Upper lobe of left lung (tissue), 6 donors: ENCODE results near the gene RASGRP4. TPM values are rescaled to one million over a fixed set of nuclear protein-coding genes. Genes with fewer than 3 reads are reported as not detected.
"Not testable (repeated sequence)": the region's sequence is repeated elsewhere in the genome, so short reads cannot be mapped to it uniquely, and the experiment has no call there.

Source experiments
- ATAC-seq, 2 donors: fragments of 200-7000 bp; cut with Tn5 transposase; one replicate each; pipeline ENCODE4 v1.9.1; 2022; ENCODE audit warnings: mild to moderate bottlenecking in 2 of 2, moderate library complexity in 2 of 2; ENCODE audit not compliant: low FRiP score in 2 of 2
- DNase-seq, 2 donors: peaks; one replicate each; pipeline ENCODE4 v3.0.0-alpha.2; 2019 to 2020
- H3K27ac ChIP-seq, 4 donors: fragments of 200-600 bp; sonication (generic); one replicate each; pipeline ENCODE4 v1.5.1; 2016 to 2019
- H3K27me3 ChIP-seq, 4 donors: fragments of 200-600 bp; sonication (generic); one replicate each; pipeline ENCODE4 v1.5.1; 2017 to 2019
- H3K36me3 ChIP-seq, 4 donors: fragments of 200-600 bp; sonication (generic); one replicate each; pipeline ENCODE4 v1.5.1; 2016 to 2019
- H3K4me1 ChIP-seq, 4 donors: fragments of 200-600 bp; sonication (generic); one replicate each; pipeline ENCODE4 v1.5.1; 2018 to 2019
- H3K4me3 ChIP-seq, 4 donors: fragments of 200-600 bp; sonication (generic); one replicate each; pipeline ENCODE4 v1.5.1; 2017 to 2019; ENCODE audit warnings: mild to moderate bottlenecking in 2 of 4, moderate library complexity in 1 of 4
- H3K9me3 ChIP-seq, 4 donors: fragments of 200-600 bp; sonication (generic); one replicate each; pipeline ENCODE4 v1.5.1; 2018 to 2019
- EP300 ChIP-seq, 4 donors: sonication (generic); formaldehyde crosslinking; IDR thresholded peaks; one replicate each; pipeline ENCODE4 v1.5.1; 2017; ENCODE audit warnings: antibody characterized with exemption in 4 of 4, control low read depth in 2 of 4
- POLR2A ChIP-seq, 4 donors: fragments of 450-650 bp; IDR thresholded peaks; one replicate each; pipeline ENCODE4 v1.5.1; 2016 to 2017; ENCODE audit warnings: antibody characterized with exemption in 4 of 4, mild to moderate bottlenecking in 2 of 4
- POLR2AphosphoS5 ChIP-seq, 2 donors: sonication (generic); formaldehyde crosslinking; IDR thresholded peaks; one replicate each; pipeline ENCODE4 v1.5.1; 2017; ENCODE audit warnings: antibody characterized with exemption in 2 of 2
- WGBS, 2 donors: methylation state at CpG; one replicate each; pipeline ENCODE4 v1.1.5; 2017 to 2018; 5-methylcytosine and 5-hydroxymethylcytosine counted together
- total RNA-seq, 6 donors: library from RNA; depleted of rRNA in 4 of 6; stranded (reverse); fragments of >200 nt in 4 of 6; gene quantifications; one replicate each; pipeline versions ENCODE4 v1.1.0 to v1.2.1, GENCODE V29; 2016 to 2021
- TF ChIP-seq, protein P1 (sequence below), 6 experiments: fragments of 450-650 bp in 4 of 6; fragments of 200-600 bp in 2 of 6; sonication (generic) in 2 of 6; IDR thresholded peaks; one replicate each; pipeline ENCODE4 v1.5.1; 2016 to 2019; ENCODE audit warnings: antibody characterized with exemption in 6 of 6
- donor health status: DM: no; HTN: no; CAD: no; lungs with moderate emphysema.
- donor health status: DM: no; HTN: yes; CAD: no; lungs with severe emphysema.

The RASGRP4 gene, protein sequence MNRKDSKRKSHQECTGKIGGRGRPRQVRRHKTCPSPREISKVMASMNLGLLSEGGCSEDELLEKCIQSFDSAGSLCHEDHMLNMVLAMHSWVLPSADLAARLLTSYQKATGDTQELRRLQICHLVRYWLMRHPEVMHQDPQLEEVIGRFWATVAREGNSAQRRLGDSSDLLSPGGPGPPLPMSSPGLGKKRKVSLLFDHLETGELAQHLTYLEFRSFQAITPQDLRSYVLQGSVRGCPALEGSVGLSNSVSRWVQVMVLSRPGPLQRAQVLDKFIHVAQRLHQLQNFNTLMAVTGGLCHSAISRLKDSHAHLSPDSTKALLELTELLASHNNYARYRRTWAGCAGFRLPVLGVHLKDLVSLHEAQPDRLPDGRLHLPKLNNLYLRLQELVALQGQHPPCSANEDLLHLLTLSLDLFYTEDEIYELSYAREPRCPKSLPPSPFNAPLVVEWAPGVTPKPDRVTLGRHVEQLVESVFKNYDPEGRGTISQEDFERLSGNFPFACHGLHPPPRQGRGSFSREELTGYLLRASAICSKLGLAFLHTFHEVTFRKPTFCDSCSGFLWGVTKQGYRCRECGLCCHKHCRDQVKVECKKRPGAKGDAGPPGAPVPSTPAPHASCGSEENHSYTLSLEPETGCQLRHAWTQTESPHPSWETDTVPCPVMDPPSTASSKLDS
- 10 to 100 TPM in 4 of 6 donors, 1 to 10 TPM in 2; 4.4 to 17.5 (median 12.6) TPM for total RNA-seq

DNA sequence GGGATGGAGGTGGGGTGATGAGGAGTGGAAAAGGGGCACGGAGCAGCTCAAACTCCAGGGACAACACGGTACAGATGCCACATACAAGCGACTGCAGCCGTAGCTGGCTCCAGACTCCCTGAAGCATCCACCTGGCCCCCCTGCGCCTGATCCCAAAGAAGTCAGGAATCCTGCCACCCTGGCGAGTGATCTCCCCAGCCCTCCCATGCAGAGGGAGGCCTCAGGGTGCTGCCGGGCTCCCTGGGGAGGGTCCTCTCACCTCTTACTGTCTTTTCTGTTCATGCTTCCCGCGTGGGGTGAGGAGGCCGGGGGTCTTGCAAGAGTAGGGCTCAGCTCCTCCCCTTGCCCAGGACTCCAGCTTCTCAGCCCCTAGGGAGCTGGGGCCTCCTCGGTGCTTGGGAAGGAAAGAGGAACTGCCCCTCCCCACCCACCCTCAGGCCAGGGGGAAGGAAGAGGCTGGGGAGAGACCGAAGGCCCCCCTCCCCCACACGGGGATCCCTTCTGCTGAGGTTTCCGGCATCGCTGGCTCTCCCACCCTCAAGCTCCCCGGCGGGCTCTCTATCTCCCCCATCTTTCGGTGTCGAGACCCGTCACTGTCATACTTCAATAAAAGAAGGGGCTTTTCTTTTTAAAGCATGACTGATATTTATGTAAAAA, at the start of gene RASGRP4:
RASGRP4 (minus strand) TSS at position 410 of the 657 bp plus-strand sequence; CDS start at position 282, 128 bp downstream.
- H3K4me3 ChIP-seq, result peak within 1 kb of the TSS in 3 of 4 donors; percentile 28 to 54 (median 33)
- H3K36me3 ChIP-seq, result no peaks in the 10 kb centered on the region
- H3K9me3 ChIP-seq, result no peaks in the 10 kb centered on the region
- peaks cover 0 to 8% (median 0%) of the 10 kb centered on the region in 4 donors for H3K4me1 ChIP-seq
- peak within 1 kb of the TSS in 3 of 4 donors; percentile 21 to 85 (median 77) for H3K27ac ChIP-seq
- DNase-seq (peak in 1 of 2 donors; percentile 49), ATAC-seq (peak; percentile 51 to 82)
- no peaks in the 10 kb centered on the region for H3K27me3 ChIP-seq
- 17 to 19% methylated on average over 12 to 20 of the region's 20 CpGs for WGBS, 2 donors
- no peak for TF ChIP-seq EP300 (IDR thresholded peaks at IDR 0.05)
- no peak for TF ChIP-seq POLR2A (IDR thresholded peaks at IDR 0.05)
- TF ChIP-seq, protein P1, sequence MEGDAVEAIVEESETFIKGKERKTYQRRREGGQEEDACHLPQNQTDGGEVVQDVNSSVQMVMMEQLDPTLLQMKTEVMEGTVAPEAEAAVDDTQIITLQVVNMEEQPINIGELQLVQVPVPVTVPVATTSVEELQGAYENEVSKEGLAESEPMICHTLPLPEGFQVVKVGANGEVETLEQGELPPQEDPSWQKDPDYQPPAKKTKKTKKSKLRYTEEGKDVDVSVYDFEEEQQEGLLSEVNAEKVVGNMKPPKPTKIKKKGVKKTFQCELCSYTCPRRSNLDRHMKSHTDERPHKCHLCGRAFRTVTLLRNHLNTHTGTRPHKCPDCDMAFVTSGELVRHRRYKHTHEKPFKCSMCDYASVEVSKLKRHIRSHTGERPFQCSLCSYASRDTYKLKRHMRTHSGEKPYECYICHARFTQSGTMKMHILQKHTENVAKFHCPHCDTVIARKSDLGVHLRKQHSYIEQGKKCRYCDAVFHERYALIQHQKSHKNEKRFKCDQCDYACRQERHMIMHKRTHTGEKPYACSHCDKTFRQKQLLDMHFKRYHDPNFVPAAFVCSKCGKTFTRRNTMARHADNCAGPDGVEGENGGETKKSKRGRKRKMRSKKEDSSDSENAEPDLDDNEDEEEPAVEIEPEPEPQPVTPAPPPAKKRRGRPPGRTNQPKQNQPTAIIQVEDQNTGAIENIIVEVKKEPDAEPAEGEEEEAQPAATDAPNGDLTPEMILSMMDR (IDR thresholded peaks at IDR 0.05), result no peak

DNA sequence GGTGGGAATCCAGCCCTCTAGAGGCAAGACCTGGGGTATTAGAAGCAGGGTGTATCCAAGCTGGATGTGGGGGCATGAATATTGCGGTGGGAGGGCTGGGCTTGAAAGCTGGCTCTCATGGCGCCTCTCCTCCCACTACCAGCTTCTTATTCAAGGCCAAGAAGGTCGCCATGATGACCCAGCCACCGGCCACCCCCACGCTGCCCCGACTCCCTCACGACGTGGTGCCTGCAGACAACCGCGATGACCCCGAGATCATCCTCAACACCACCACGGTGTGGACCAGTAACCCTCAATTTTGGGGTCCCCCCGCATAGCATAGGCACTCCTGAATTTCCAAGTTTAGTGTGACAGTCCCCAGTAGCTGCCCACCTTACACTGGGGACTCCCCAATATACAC, 49.2 kb upstream of the RASGRP4 start:
- H3K9me3 ChIP-seq, result no peaks in the 10 kb centered on the region
- DNase-seq (peak in 1 of 2 donors; percentile 51), ATAC-seq (no peak)

DNA sequence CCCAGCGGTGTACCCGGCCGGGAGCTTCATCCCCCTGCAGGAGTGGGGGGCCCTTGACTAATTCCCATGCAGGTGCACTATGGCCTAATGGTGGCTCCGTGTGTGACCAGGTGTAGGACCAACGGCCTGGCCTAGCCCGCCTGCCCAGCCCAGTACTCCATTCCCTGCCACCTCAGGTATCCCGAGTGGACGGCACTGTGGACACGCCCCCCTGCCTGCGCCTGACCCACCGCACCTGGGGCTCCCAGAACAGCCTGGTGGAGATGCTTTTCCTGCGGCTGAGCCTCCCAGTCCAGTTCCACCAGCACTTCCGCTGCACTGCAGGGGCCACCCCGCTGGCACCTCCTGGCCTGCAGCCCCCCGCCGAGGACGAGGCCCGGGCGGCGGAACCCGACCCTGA, 47.2 kb upstream of the RASGRP4 start:
- TF ChIP-seq, protein P1 (IDR thresholded peaks at IDR 0.05), result no peak
- TF ChIP-seq POLR2AphosphoS5 (IDR thresholded peaks at IDR 0.05) (no peak), EP300 (IDR thresholded peaks at IDR 0.05) (no peak), POLR2A (IDR thresholded peaks at IDR 0.05) (no peak)
- Histone ChIP-seq H3K9me3 (no peaks in the 10 kb centered on the region), H3K36me3 (no peaks in the 10 kb centered on the region), H3K27me3 (no peaks in the 10 kb centered on the region), H3K27ac (no peak overlapping the region), H3K4me1 (no peaks in the 10 kb centered on the region), H3K4me3 (no peak overlapping the region)
- 91 to 94% methylated on average over 6 to 19 of the region's 21 CpGs for WGBS, 2 donors
- DNase-seq (peak in 1 of 2 donors; percentile 79), ATAC-seq (peak in 1 of 2 donors; percentile 13)

More for the DNA sequence above, 49.2 kb upstream of the RASGRP4 start:
- Histone ChIP-seq H3K4me1 (no peaks in the 10 kb centered on the region), H3K27ac (no peak overlapping the region), H3K36me3 (no peaks in the 10 kb centered on the region), H3K27me3 (no peaks in the 10 kb centered on the region), H3K4me3 (no peak overlapping the region)
- WGBS, 2 donors, result 91 to 96% methylated on average over 13 of the region's 13 CpGs
- TF ChIP-seq, protein P1 (IDR thresholded peaks at IDR 0.05), result no peak
- TF ChIP-seq EP300 (IDR thresholded peaks at IDR 0.05), result no peak

DNA sequence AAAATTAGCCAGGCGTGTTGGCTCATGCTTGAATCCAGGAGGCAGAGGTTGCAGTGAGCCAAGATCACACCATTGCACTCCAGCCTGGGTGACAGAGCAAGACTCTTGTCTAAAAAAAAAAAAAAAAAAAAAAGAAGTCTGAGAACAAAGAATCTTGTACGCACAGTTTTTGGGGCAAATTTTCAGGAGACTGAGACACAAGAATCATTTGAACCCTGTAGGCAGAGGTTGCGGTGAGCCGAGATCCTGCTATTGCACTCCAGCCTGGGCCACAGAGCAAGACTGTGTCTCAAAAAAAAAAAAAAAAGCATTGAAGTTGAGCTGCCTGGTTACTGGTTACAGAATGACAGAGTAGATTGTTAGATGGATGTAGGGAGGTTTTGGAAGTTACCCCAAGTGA, 46.7 kb upstream of the RASGRP4 start:
- not testable (repeated sequence) for H3K9me3 ChIP-seq, H3K4me1 ChIP-seq, H3K27me3 ChIP-seq, DNase-seq, H3K27ac ChIP-seq, H3K36me3 ChIP-seq, H3K4me3 ChIP-seq, ATAC-seq
- 80 to 84% methylated on average over 4 of the region's 4 CpGs for WGBS, 2 donors

DNA sequence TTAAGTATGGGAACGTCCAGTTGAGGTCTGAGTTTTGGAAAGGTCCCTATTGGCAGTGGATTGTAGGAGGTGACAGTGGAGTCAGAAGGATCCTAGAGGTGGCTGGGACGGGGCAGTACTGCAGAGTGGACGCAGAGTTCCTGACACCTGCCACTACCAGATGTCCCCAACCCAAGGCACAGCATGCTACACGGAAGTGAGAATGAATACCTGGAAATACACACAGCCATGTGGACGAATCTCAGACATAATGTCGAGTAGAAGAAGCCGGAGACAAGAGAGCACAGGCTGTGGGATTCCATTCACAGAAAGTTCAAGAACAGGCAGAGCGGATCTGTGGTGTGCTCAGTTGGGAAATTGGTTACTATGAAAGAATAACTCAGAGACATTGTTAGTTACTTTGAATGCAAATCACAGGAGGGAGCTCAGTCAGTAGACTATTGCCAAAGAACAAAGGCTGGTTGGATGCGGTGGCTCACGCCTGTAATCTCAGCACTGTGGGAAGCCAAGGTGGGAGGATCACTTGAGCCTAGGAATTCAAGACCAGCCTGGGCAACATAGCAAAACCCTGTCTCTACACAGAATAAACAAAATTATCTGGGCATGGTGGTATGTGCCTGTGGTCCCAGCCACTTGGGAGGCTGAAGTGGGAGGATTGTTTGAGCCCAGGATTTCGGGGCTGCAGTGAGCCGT, 44.9 kb upstream of the RASGRP4 start:
- ATAC-seq (no peak), DNase-seq (no peak)
- no peaks in the 10 kb centered on the region for H3K4me1 ChIP-seq
- TF ChIP-seq, protein P1 (IDR thresholded peaks at IDR 0.05), result no peak
- TF ChIP-seq POLR2AphosphoS5 (IDR thresholded peaks at IDR 0.05) (no peak), EP300 (IDR thresholded peaks at IDR 0.05) (no peak), POLR2A (IDR thresholded peaks at IDR 0.05) (no peak)
- no peak overlapping the region for H3K27ac ChIP-seq
- no peaks in the 10 kb centered on the region for H3K36me3 ChIP-seq
- WGBS, 2 donors, result 56 to 71% methylated on average over 12 of the region's 12 CpGs
- no peak overlapping the region for H3K4me3 ChIP-seq
- no peaks in the 10 kb centered on the region for H3K9me3 ChIP-seq
- no peaks in the 10 kb centered on the region for H3K27me3 ChIP-seq
